ENCODE measurements around the gene SEC14L1. TPM values are rescaled to one million over a fixed set of nuclear protein-coding genes. Genes with fewer than 3 reads are reported as not detected.
"Not testable (repeated sequence)": the region's sequence is repeated elsewhere in the genome, so short reads cannot be mapped to it uniquely, and the experiment has no call there.

The SEC14L1 gene
- total RNA-seq = 100 to 1,000 TPM in 1 of 2 donors, 10 to 100 TPM in 1; 91.6 to 117 TPM

- H3K27ac Mint-ChIP-seq = peak within 1 kb of the TSS; percentile 90 to 91
- H3K27me3 Mint-ChIP-seq = no peaks in the 10 kb centered on the region
- H3K36me3 Mint-ChIP-seq = peaks cover 19% of the 10 kb centered on the region
- peaks cover 45 to 63% of the 10 kb centered on the region in 2 donors for H3K4me1 Mint-ChIP-seq (ENCODE audit: low read depth in 2 of 2)
- no peaks in the 10 kb centered on the region for H3K9me3 Mint-ChIP-seq
- DNase-seq (ENCODE audit: low spot score) = peak; percentile 62
- ATAC-seq = no peak
- peak within 1 kb of the TSS; percentile 88 for H3K4me3 Mint-ChIP-seq
Measured at GRCh38 chr17:77140878-77141767, at the start of gene SEC14L1. SEC14L1 (plus strand) TSS chr17:77140969; CDS start chr17:77143597, 2,628 bp downstream.

- peak overlapping the region; percentile 40 for H3K4me3 Mint-ChIP-seq
- H3K4me1 Mint-ChIP-seq (ENCODE audit: low read depth in 2 of 2) = peaks cover 27 to 34% of the 10 kb centered on the region in 2 donors
- peaks cover 24% of the 10 kb centered on the region for H3K36me3 Mint-ChIP-seq
- ATAC-seq (no peak), DNase-seq (ENCODE audit: low spot score) (no peak)
- peak overlapping the region; percentile 10 to 99 for H3K27ac Mint-ChIP-seq
- no peaks in the 10 kb centered on the region for H3K27me3 Mint-ChIP-seq
- no peaks in the 10 kb centered on the region for H3K9me3 Mint-ChIP-seq
Measured at GRCh38 chr17:77092025-77092424, 48.7 kb upstream of the SEC14L1 start.

GRCh38 chr17:77095461-77095860 is 45.3 kb upstream of the SEC14L1 start:
- no peak overlapping the region for H3K4me3 Mint-ChIP-seq
- DNase-seq (ENCODE audit: low spot score) (no peak), ATAC-seq (no peak)
- H3K4me1 Mint-ChIP-seq (ENCODE audit: low read depth in 2 of 2) = peaks cover 21 to 27% of the 10 kb centered on the region in 2 donors
- H3K27ac Mint-ChIP-seq = no peak overlapping the region
- H3K27me3 Mint-ChIP-seq = no peaks in the 10 kb centered on the region
- H3K9me3 Mint-ChIP-seq = no peaks in the 10 kb centered on the region
- H3K36me3 Mint-ChIP-seq = peaks cover 19% of the 10 kb centered on the region

DNA sequence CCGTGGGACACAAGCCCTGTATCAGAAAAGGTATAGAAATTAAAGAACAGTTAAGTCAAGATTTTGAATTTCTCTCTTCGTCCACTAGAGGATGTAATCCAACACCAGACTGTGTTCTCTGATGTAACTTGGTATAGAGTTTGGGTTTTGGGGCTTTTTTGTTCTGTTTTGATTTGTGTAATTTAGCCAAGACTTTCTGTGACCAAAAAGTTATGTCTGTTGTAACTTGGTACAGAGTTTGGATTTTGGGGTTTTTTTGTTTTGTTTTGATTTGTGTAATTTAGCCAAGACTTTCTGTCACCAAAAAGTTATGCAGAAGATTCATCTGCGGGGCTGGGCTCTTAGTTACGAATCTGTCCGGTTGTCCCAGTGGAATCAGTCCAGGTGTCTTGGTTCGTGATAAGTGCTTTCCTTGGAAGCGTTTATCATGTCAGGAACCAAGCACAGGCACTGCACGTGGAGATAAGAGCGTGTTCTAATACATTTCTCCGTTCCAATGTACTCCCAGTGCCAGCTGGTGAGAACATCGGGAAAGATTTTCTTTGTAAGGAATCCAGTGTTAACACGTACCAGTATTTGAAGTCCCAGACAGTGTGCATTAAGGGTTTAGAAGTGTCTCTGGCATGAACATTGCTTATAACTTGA is 44.1 kb upstream of the SEC14L1 start:
- Mint-ChIP-seq H3K27ac (peak overlapping the region; percentile 49 to 70), H3K36me3 (peaks cover 19% of the 10 kb centered on the region), H3K4me3 (no peak overlapping the region), H3K9me3 (no peaks in the 10 kb centered on the region), H3K27me3 (no peaks in the 10 kb centered on the region), H3K4me1 (ENCODE audit: low read depth in 2 of 2) (peaks cover 21 to 24% of the 10 kb centered on the region in 2 donors)
- DNase-seq (ENCODE audit: low spot score) (no peak), ATAC-seq (no peak)

DNA sequence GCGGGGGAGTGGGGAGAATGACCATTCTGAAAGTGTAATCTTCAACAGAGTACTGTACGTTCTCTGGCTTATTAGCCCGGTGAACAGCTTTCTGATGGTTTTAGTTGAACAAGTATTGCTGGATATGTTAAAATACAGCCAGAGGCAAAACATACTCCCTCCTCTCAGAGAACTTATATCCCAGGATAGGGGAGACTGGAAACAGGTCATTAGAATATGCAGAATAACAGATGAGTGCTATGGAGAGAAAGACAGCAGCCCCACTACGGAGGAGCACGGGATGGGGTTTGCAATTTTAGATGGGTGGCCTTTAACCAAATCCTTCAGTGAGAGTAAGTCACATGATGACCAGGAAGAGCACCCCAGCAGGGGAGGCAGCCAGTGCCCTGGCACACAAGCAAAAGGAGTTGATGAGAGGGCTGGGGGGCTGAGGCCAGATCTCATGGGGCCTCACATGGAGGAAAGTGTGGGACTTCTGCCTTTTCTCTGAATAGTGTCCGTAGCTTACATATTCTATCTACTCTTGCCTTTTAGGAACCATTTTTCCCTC is 43.1 kb upstream of the SEC14L1 start:
- H3K27ac Mint-ChIP-seq = peak overlapping the region in 1 of 2 donors; percentile 53
- ATAC-seq (no peak), DNase-seq (ENCODE audit: low spot score) (no peak)
- H3K36me3 Mint-ChIP-seq = peaks cover 10% of the 10 kb centered on the region
- no peaks in the 10 kb centered on the region for H3K27me3 Mint-ChIP-seq
- no peak overlapping the region for H3K4me3 Mint-ChIP-seq
- no peaks in the 10 kb centered on the region for H3K9me3 Mint-ChIP-seq
- H3K4me1 Mint-ChIP-seq (ENCODE audit: low read depth in 2 of 2) = peaks cover 15 to 18% of the 10 kb centered on the region in 2 donors

DNA sequence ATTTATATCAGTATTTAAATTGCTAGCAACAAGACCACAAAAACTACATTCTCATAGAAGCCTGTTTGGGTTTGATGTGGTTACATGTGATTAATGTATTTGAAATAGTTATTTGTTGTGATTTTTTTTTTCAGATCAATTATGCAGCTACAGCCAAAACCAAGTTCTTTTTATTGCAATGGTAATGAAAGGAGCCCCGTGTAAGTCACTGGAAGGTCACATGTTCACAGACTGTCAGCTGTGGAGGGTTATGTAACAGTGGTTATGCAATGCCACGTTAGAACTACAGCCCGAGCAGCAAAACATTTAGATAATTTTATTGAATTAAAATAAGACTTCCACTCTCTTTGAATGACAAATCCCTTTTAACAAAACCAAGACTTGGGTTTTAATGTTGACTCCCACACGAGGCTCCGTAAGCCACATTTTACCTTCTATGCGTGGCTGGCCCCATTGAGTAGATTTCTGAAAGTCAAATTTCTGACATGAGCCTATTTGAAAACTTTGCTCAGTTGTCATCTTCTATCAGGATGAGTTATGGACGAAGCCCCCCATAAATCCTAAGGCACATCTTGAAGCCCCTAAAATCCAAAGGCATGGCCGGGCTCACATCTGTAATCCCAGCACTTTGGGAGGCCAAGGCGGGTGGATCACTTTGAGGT is 41.8 kb upstream of the SEC14L1 start:
- ATAC-seq = peak; percentile 58 to 61
- Mint-ChIP-seq H3K27me3 (no peaks in the 10 kb centered on the region), H3K4me3 (no peak overlapping the region), H3K9me3 (no peaks in the 10 kb centered on the region), H3K36me3 (peaks cover 10% of the 10 kb centered on the region), H3K4me1 (ENCODE audit: low read depth in 2 of 2) (peaks cover 14 to 15% of the 10 kb centered on the region in 2 donors), H3K27ac (peak overlapping the region; percentile 28 to 58)
- DNase-seq (ENCODE audit: low spot score) = no peak

DNA sequence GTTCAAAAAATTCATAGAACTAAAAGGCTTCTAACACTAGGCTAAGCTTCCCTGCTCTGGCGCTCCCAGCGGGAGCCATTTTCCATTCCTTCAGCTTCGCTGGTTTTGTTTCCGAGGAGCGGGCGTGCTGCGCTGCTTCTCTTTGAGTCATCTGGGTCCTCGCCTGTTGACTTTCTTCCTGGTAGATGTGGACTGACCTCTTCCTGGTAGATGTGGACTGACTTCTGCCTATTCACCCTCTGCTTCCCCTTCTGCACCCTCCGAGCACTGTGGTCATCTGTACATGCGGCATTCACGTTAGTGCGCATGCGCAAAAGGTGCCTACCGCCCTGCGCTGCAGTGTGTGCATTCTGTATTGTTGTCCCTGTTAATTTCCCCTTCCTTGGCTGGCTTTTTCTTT is 40.8 kb upstream of the SEC14L1 start:
- no peaks in the 10 kb centered on the region for H3K9me3 Mint-ChIP-seq
- peaks cover 7% of the 10 kb centered on the region for H3K36me3 Mint-ChIP-seq
- H3K4me3 Mint-ChIP-seq = no peak overlapping the region
- H3K27ac Mint-ChIP-seq = peak overlapping the region; percentile 5 to 18
- DNase-seq (ENCODE audit: low spot score) (no peak), ATAC-seq (peak in 1 of 2 donors; percentile 68)
- H3K4me1 Mint-ChIP-seq (ENCODE audit: low read depth in 2 of 2) = peaks cover 14 to 15% of the 10 kb centered on the region in 2 donors
- H3K27me3 Mint-ChIP-seq = no peaks in the 10 kb centered on the region

DNA sequence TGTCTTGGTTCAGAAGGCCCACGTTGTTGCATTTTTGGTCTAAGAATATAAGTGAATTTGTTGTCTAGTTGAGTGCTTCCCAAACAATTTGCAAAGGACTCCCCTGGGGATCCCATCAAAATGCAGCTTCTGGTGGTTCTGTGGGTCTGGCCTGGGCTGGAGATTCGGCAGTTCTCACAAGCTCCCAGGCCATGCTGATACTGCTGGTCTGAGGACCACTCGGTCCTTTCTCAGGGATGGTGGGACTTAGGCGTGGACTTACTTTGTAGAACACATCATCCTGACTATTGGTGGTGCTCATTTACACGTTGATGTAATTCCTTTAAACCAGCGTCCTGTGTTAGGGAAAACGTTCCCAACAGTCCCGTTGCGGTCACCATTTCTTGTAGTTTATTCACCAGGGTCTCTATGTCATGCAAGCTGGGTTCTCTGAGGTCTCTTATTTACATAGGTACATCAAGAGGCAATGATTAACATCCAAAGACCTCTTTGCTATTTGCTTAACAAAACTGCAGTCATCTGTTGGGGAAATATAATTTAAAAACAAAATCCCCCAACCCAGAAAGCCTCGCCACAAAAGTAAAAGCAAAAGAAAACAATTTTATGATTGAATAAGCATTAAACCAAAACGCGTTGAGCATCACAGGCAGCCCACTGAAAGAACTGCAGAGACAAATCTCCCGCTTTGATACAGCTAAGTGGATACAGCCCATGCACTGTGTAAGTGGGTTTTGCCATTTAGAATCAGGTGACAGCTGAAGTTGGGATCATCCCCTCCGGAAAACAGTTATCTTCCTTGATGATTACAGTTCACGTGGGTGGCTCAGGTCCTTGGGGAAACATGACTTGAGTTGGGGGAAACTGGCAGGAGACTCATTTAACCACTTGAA is 39.0 kb upstream of the SEC14L1 start:
- Mint-ChIP-seq H3K4me3 (no peak overlapping the region), H3K27me3 (no peaks in the 10 kb centered on the region), H3K36me3 (peaks cover 2% of the 10 kb centered on the region), H3K27ac (no peak overlapping the region), H3K9me3 (no peaks in the 10 kb centered on the region), H3K4me1 (ENCODE audit: low read depth in 2 of 2) (peaks cover 14 to 20% of the 10 kb centered on the region in 2 donors)
- DNase-seq (ENCODE audit: low spot score) (no peak), ATAC-seq (no peak)

DNA sequence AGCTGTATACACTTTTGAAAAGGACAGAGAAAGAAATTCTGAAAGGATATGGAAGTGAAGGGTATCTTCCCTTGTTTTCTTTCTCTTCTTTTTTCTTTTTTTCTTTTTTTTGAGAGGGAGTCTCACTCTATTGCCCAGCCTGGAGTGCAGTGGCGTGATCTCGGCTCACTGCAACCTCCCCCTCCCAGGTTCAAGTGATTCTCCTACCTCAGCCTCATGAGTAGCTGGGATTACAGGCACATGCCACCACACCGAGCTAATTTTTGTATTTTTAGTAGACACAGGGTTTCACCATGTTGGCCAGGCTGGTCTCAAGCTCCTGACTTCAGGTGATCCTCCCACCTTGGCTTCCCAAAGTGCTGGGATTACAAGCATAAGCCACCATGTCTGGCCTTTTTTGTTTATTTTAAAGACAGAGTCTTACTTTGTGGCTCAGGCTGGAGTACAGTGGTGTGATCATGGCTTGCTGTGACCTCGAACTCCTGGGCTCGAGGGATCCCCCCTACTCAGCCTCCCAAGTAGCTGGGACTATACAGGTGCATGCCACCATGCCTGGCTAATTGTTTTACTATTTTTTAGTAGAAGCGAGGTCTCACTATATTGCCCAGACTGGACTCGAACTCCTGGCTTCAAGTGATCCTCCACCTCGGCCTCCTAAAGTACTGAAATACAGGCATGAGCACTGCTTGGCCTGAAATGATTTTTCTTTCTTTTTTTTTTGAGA is 38.2 kb upstream of the SEC14L1 start:
- ATAC-seq; H3K4me3 Mint-ChIP-seq; H3K27me3 Mint-ChIP-seq; H3K36me3 Mint-ChIP-seq; H3K27ac Mint-ChIP-seq; H3K9me3 Mint-ChIP-seq; DNase-seq (ENCODE audit: low spot score): not testable (repeated sequence)
- peaks cover 14 to 24% of the 10 kb centered on the region in 2 donors for H3K4me1 Mint-ChIP-seq (ENCODE audit: low read depth in 2 of 2)

- Mint-ChIP-seq H3K36me3 (no peaks in the 10 kb centered on the region), H3K4me3 (peak overlapping the region; percentile 52), H3K27me3 (peaks cover 0 to 2% of the 10 kb centered on the region in 2 donors), H3K9me3 (no peaks in the 10 kb centered on the region), H3K4me1 (ENCODE audit: low read depth in 2 of 2) (peaks cover 20 to 29% of the 10 kb centered on the region in 2 donors), H3K27ac (peak overlapping the region in 1 of 2 donors; percentile 17)
- no peak for ATAC-seq
- no peak for DNase-seq (ENCODE audit: low spot score)
Measured at GRCh38 chr17:77105706-77106105, 35.1 kb upstream of the SEC14L1 start.

DNA sequence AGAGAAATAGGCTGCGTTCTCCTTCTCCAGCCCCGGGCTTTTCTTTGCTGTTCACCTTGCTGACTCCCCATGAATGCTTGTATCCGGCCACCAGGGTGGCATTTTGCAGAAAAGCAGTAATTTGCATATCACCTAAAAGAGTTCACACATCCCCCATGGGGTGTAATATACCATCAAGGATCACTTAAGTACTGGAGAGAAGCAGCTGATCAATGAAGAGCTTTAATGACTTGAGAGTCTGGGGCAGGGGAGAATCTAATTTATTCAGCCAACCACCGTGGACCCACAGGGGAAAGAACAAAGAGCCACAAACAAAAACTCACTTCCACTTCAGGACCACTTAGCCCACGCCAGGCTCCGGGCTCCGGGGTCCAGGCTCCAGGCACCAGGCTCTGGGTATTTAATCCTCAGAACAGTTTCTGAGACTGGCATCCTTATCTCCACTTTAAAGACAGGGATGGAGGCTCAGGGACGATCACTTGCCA is 33.9 kb upstream of the SEC14L1 start:
- DNase-seq (ENCODE audit: low spot score) (no peak), ATAC-seq (peak in 1 of 2 donors; percentile 57)
- Mint-ChIP-seq H3K36me3 (no peaks in the 10 kb centered on the region), H3K27me3 (peaks cover 0 to 2% of the 10 kb centered on the region in 2 donors), H3K4me1 (ENCODE audit: low read depth in 2 of 2) (peaks cover 20 to 29% of the 10 kb centered on the region in 2 donors), H3K4me3 (peak overlapping the region; percentile 80), H3K9me3 (no peaks in the 10 kb centered on the region), H3K27ac (peak overlapping the region; percentile 53 to 66)

Measured in natural killer cell treated with Interleukin-12 subunit alpha and Interleukin-12 subunit beta and Interleukin-15 and Interleukin-18, amount 100 ng/mL, for 72 hours (primary cell).